ENCODE measurements around the gene C9orf152. TPM values are rescaled to one million over a fixed set of nuclear protein-coding genes. Genes with fewer than 3 reads are reported as not detected.
"Not testable (repeated sequence)": the region's sequence is repeated elsewhere in the genome, so short reads cannot be mapped to it uniquely, and the experiment has no call there.

C9orf152 gene
- not detected for total RNA-seq
- long read RNA-seq, donor 1: 0 reads
- long read RNA-seq, donor 2, partial matches to known transcripts: 0 of 1 reads
- long read RNA-seq, donor 2, other reads (novel, unspliced or antisense): 1 of 1 reads

- DNase-seq (ENCODE audit: low spot score): no peak
- intact Hi-C loops (cut with DNase I): no loop called here
Observed at GRCh38 chr9:110208031-110208430, at the start of gene C9orf152. Gene C9orf152 (minus strand): TSS chr9:110208159. CDS start chr9:110207579, 580 bp downstream.

- DNase-seq (ENCODE audit: low spot score): no peak
- intact Hi-C loops (cut with DNase I): no loop called here
Observed at GRCh38 chr9:110257097-110257841, 49.3 kb upstream of the C9orf152 start.

- peak; percentile 97 for DNase-seq (ENCODE audit: low spot score)
Observed at GRCh38 chr9:110256380-110257096, 48.6 kb upstream of the C9orf152 start, which contains the start of gene TXN. Gene TXN (minus strand): TSS chr9:110256507. CDS start chr9:110256435, 72 bp downstream.

GRCh38 chr9:110255463-110256379 is 47.8 kb upstream of the C9orf152 start:
- DNase-seq (ENCODE audit: low spot score): peak; percentile 87

More at GRCh38 chr9:110256380-110257096, 48.6 kb upstream of the C9orf152 start, which contains the start of gene TXN:
- intact Hi-C loops (cut with DNase I): no loop called here

GRCh38 chr9:110255034-110255462 is 47.1 kb upstream of the C9orf152 start:
- no peak for DNase-seq (ENCODE audit: low spot score)
- intact Hi-C loops (cut with DNase I): no loop called here

More at GRCh38 chr9:110255463-110256379, 47.8 kb upstream of the C9orf152 start:
- intact Hi-C loops (cut with DNase I): no loop called here

GRCh38 chr9:110254500-110254899 is 46.5 kb upstream of the C9orf152 start:
- intact Hi-C loops (cut with DNase I): no loop called here
- DNase-seq (ENCODE audit: low spot score): no peak

- intact Hi-C loops (cut with DNase I): no loop called here
- no peak for DNase-seq (ENCODE audit: low spot score)
Observed at GRCh38 chr9:110252509-110253139, 44.7 kb upstream of the C9orf152 start.

GRCh38 chr9:110251770-110252169 is 43.8 kb upstream of the C9orf152 start:
- DNase-seq (ENCODE audit: low spot score); intact Hi-C loops (cut with DNase I): not testable (repeated sequence)

GRCh38 chr9:110251212-110251611 is 43.3 kb upstream of the C9orf152 start:
- intact Hi-C loops (cut with DNase I): no loop called here
- no peak for DNase-seq (ENCODE audit: low spot score)

GRCh38 chr9:110249603-110250002 is 41.6 kb upstream of the C9orf152 start:
- intact Hi-C loops (cut with DNase I): no loop called here
- no peak for DNase-seq (ENCODE audit: low spot score)

- no peak for DNase-seq (ENCODE audit: low spot score)
- intact Hi-C loops (cut with DNase I): no loop called here
Observed at GRCh38 chr9:110248361-110248760, 40.4 kb upstream of the C9orf152 start.

- intact Hi-C loops (cut with DNase I): no loop called here
- DNase-seq (ENCODE audit: low spot score): no peak
Observed at GRCh38 chr9:110246214-110246613, 38.3 kb upstream of the C9orf152 start.

- no peak for DNase-seq (ENCODE audit: low spot score)
- intact Hi-C loops (cut with DNase I): no loop called here
Observed at GRCh38 chr9:110244616-110245015, 36.7 kb upstream of the C9orf152 start.

GRCh38 chr9:110241858-110242321 is 33.9 kb upstream of the C9orf152 start:
- intact Hi-C loops (cut with DNase I): no loop called here
- DNase-seq (ENCODE audit: low spot score): no peak

GRCh38 chr9:110241260-110241857 is 33.4 kb upstream of the C9orf152 start:
- intact Hi-C loops (cut with DNase I): no loop called here
- no peak for DNase-seq (ENCODE audit: low spot score)

- intact Hi-C loops (cut with DNase I): no loop called here
- no peak for DNase-seq (ENCODE audit: low spot score)
Observed at GRCh38 chr9:110240198-110240597, 32.2 kb upstream of the C9orf152 start.

- no peak for DNase-seq (ENCODE audit: low spot score)
- intact Hi-C loops (cut with DNase I): no loop called here
Observed at GRCh38 chr9:110228321-110228720, 20.4 kb upstream of the C9orf152 start.

GRCh38 chr9:110224583-110224982 is 16.6 kb upstream of the C9orf152 start:
- intact Hi-C loops (cut with DNase I): no loop called here
- no peak for DNase-seq (ENCODE audit: low spot score)
